B cell (primary cell): ENCODE results near the gene ALG2. TPM values are rescaled to one million over a fixed set of nuclear protein-coding genes. Genes with fewer than 3 reads are reported as not detected.

Source experiments
- ATAC-seq: fragments of 200-7000 bp; cut with Tn5 transposase; one replicate; pipeline ENCODE4 v1.10.0; 2021; ENCODE audit warnings: low read depth, mild to moderate bottlenecking, moderate number of reproducible peaks, moderate library complexity
- CTCF ChIA-PET: fragments of 350-600 bp; sonication (Branson Sonifier 250); formaldehyde crosslinking; loops from one replicate; lab custom pipeline; 2021; ENCODE audit warnings: antibody characterized with exemption, inconsistent platforms; lab: Charles Lee
- POLR2A ChIA-PET: fragments of 350-600 bp; sonication (Branson Sonifier 250); formaldehyde crosslinking; loops from one replicate; lab custom pipeline; 2021; ENCODE audit warnings: antibody characterized with exemption; lab: Charles Lee
- DNase-seq: peaks from one replicate; pipeline ENCODE4 v3.0.0; 2013
- H2AFZ ChIP-seq: 2 replicates; pipeline ENCODE4 v1.6.1; 2012; ENCODE audit warnings: mild to moderate bottlenecking, low read depth, low read length; ENCODE audit not compliant: insufficient read depth, poor library complexity, severe bottlenecking
- H3K27ac ChIP-seq, 2 donors: 1 replicate in 1 of 2; 2 replicates in 1 of 2; pipeline ENCODE4 v1.5.1; 2012 to 2013; ENCODE audit warnings: low read length in 2 of 2, mild to moderate bottlenecking in 2 of 2, moderate library complexity in 1 of 2
- H3K27me3 ChIP-seq, 4 experiments: fragments of 200-600 bp in 1 of 4; sonication (generic) in 1 of 4; replicated peaks in 1 of 4; 1 replicate in 2 of 4; 2 replicates in 2 of 4; pipeline versions ENCODE4 v1.6.1 to v1.7.0; 2013 to 2016; ENCODE audit warnings: low read length in 3 of 4, mild to moderate bottlenecking in 2 of 4, mixed read lengths in 1 of 4, moderate library complexity in 1 of 4; ENCODE audit not compliant: insufficient read depth in 4 of 4, control insufficient read depth in 3 of 4; ENCODE audit errors: control extremely low read depth in 1 of 4
- H3K36me3 ChIP-seq, 2 experiments: replicated peaks in 1 of 2; 1 replicate in 1 of 2; 2 replicates in 1 of 2; pipeline versions ENCODE4 v1.6.1 to v1.7.1; 2013; ENCODE audit warnings: low read length in 1 of 2; ENCODE audit not compliant: insufficient read depth in 2 of 2, control insufficient read depth in 1 of 2; ENCODE audit errors: control extremely low read depth in 1 of 2, extremely low read depth in 1 of 2
- H3K4me1 ChIP-seq, 2 donors: fragments of 200-600 bp in 1 of 2; sonication (generic) in 1 of 2; 1 replicate in 1 of 2; 2 replicates in 1 of 2; pipeline versions ENCODE4 v1.5.1 to v1.6.1; 2013 to 2017; ENCODE audit warnings: low read length in 2 of 2; ENCODE audit not compliant: control insufficient read depth in 2 of 2, insufficient read depth in 2 of 2
- H3K4me2 ChIP-seq: replicated peaks from 2 replicates; pipeline ENCODE3; 2012; ENCODE audit warnings: mild to moderate bottlenecking, low read depth, low read length; ENCODE audit not compliant: poor library complexity, severe bottlenecking
- H3K4me3 ChIP-seq, 5 experiments: fragments of 200-600 bp in 1 of 5; sonication (generic) in 1 of 5; 1 replicate in 3 of 5; 2 replicates in 2 of 5; pipeline versions ENCODE4 v1.5.1 to v1.7.0; 2011 to 2016; ENCODE audit warnings: low read length in 4 of 5, mild to moderate bottlenecking in 4 of 5, low read depth in 2 of 5, control low read depth in 1 of 5, moderate library complexity in 1 of 5; ENCODE audit not compliant: insufficient read depth in 1 of 5; ENCODE audit errors: control extremely low read depth in 1 of 5, extremely low read depth in 1 of 5
- H3K79me2 ChIP-seq: fragments of 200-600 bp; sonication (generic); one replicate; pipeline ENCODE4 v1.6.0; 2016; ENCODE audit warnings: low read length; ENCODE audit not compliant: control insufficient read depth, insufficient read depth
- H3K9ac ChIP-seq: fragments of 200-600 bp; sonication (generic); 2 replicates; pipeline ENCODE4 v1.6.1; 2017; ENCODE audit warnings: mild to moderate bottlenecking, low read length, moderate library complexity
- H3K9me3 ChIP-seq, 3 donors: one replicate each; pipeline versions ENCODE4 v1.6.1 to v1.7.1; 2013; ENCODE audit warnings: low read length in 2 of 3; ENCODE audit not compliant: control insufficient read depth in 2 of 3, insufficient read depth in 1 of 3; ENCODE audit errors: control extremely low read depth in 1 of 3
- H4K20me1 ChIP-seq: 2 replicates; pipeline ENCODE4 v1.6.0; 2012; ENCODE audit warnings: mild to moderate bottlenecking, low read length; ENCODE audit not compliant: insufficient read depth, control insufficient read depth, poor library complexity, severe bottlenecking
- H3K27ac Mint-ChIP-seq: one replicate; pipeline ENCODE4 v1.8.0; 2021; ENCODE audit warnings: mixed read lengths
- H3K27me3 Mint-ChIP-seq: one replicate; pipeline ENCODE4 v1.8.0; 2021; ENCODE audit warnings: mixed read lengths
- H3K4me1 Mint-ChIP-seq: one replicate; pipeline ENCODE4 v1.8.0; 2021; ENCODE audit warnings: mixed read lengths
- H3K4me3 Mint-ChIP-seq: one replicate; pipeline ENCODE4 v1.8.0; 2021; ENCODE audit warnings: mixed read lengths
- H3K9me3 Mint-ChIP-seq: one replicate; pipeline ENCODE4 v1.8.0; 2022; ENCODE audit warnings: mixed read lengths; ENCODE audit not compliant: insufficient read depth
- EZH2 ChIP-seq: IDR thresholded peaks from 2 replicates; pipeline ENCODE4 v1.6.1; 2012; ENCODE audit warnings: borderline replicate concordance, low read depth, mild to moderate bottlenecking, moderate library complexity, low read length; ENCODE audit not compliant: insufficient read depth, poor library complexity, severe bottlenecking
- WGBS: methylation state at CpG from one replicate; pipeline ENCODE4 v1.1.5; 2013; ENCODE audit warnings: missing lambda C conversion rate; ENCODE audit not compliant: insufficient coverage; 5-methylcytosine and 5-hydroxymethylcytosine counted together
- intact Hi-C: fragments of 100-400 bp; cut with micrococcal nuclease; formaldehyde crosslinking; loops from one replicate; pipeline ENCODE4 v1.10.0; 2022
- polyA plus RNA-seq: library from polyadenylated mRNA; depleted of rRNA; stranded (reverse); fragments of >200 nt; gene quantifications from 2 replicates; pipeline ENCODE4 v1.2.3, GENCODE V29; 2012
- total RNA-seq, 2 donors: library from RNA; stranded (reverse); fragments of 120-200 nt in 1 of 2; gene quantifications; 1 replicate in 1 of 2; 2 replicates in 1 of 2; pipeline versions ENCODE4 v1.2.3 to v1.2.4, GENCODE V29; 2013 to 2022
- TF ChIP-seq, protein P1 (sequence below): fragments of 200-600 bp; IDR thresholded peaks from one replicate; pipeline ENCODE4 v1.8.0; 2022; ENCODE audit warnings: antibody characterized with exemption, mild to moderate bottlenecking

Gene ALG2
- total and polyA plus RNA-seq, 2 donors (not counting 1 experiment from before 2014, with no cell fraction given) = 14.3 to 46.3 TPM

DNA sequence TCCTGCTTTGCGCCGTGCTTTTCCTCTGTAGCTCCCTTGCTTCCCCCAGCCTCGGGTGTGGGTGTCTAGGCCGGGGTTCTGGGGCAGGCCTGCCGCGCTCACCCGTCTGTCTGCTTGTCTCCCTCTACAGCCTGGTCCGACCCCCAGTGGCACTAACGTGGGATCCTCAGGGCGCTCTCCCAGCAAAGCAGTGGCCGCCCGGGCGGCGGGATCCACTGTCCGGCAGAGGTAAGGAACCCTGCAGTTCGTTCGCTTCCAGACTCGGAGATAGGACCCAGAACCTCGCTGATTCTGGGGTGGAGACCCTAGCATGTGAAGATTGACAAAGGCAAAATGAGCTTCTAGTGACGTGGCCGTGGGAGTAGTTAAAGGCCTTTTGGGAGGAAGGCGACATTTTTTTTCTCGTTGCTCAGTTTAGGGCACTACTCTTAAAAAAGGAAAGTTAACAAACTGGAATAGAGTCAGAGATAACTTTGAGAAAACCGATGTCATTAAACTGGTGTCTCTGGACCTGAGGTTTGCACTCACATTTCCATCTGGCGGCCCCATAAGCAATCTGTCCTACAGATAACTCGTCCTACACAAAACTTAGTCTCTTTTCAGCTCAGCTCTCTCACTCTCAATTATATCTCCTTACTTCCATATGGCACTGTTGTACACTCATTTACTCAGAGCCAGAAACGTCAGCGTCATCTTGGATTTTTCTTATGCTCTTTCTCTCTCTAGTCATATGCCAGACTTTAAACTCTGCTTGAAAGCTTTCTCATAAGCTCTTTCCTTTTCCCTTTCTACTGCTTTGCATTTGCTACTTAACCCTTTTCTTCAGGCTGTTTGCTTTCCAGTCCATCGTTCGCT lies 901 bp upstream of the ALG2 start:
- peak overlapping the region; percentile 85 for H2AFZ ChIP-seq

More for the DNA sequence above, 901 bp upstream of the ALG2 start:
- Mint-ChIP-seq H3K27me3 (no peaks in the 10 kb centered on the region), H3K4me1 (peaks cover 72% of the 10 kb centered on the region), H3K9me3 (no peaks in the 10 kb centered on the region), H3K4me3 (peak overlapping the region; percentile 95), H3K27ac (peak overlapping the region; percentile 100)
- Histone ChIP-seq H3K27ac (peak overlapping the region; percentile 98 to 99), H3K9ac (peak overlapping the region; percentile 95), H3K4me2 (peak overlapping the region; percentile 86), H4K20me1 (peaks cover 61% of the 10 kb centered on the region), H3K9me3 (no peaks in the 10 kb centered on the region), H3K79me2 (peaks cover 84% of the 10 kb centered on the region), H3K4me3 (peak overlapping the region; percentile 88 to 96 (median 90)), H3K4me1 (peaks cover 30 to 43% of the 10 kb centered on the region in 2 donors), H3K36me3 (peaks cover 6 to 17% of the 10 kb centered on the region in 2 experiments), H3K27me3 (no peaks in the 10 kb centered on the region)
- peak; percentile 23 for ATAC-seq
- TF ChIP-seq EZH2 = no peak
- TF ChIP-seq, protein P1, sequence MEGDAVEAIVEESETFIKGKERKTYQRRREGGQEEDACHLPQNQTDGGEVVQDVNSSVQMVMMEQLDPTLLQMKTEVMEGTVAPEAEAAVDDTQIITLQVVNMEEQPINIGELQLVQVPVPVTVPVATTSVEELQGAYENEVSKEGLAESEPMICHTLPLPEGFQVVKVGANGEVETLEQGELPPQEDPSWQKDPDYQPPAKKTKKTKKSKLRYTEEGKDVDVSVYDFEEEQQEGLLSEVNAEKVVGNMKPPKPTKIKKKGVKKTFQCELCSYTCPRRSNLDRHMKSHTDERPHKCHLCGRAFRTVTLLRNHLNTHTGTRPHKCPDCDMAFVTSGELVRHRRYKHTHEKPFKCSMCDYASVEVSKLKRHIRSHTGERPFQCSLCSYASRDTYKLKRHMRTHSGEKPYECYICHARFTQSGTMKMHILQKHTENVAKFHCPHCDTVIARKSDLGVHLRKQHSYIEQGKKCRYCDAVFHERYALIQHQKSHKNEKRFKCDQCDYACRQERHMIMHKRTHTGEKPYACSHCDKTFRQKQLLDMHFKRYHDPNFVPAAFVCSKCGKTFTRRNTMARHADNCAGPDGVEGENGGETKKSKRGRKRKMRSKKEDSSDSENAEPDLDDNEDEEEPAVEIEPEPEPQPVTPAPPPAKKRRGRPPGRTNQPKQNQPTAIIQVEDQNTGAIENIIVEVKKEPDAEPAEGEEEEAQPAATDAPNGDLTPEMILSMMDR = no peak
- intact Hi-C loops = loop anchor here (1.0 to 10.0 kb wide), 5 partner anchors 38 to 1130 kb away; partner anchors contain the start of genes INVS and TEX10
- no peak for DNase-seq
- POLR2A ChIA-PET = interaction anchor here (0.6 to 1.8 kb wide), 9 partner anchors 9 to 877 kb away, joined by 3 to 7 read pairs (median 3); partner anchors contain the start of gene INVS
- 5% methylated on average over 28 of the region's 30 CpGs for WGBS
- CTCF ChIA-PET = interaction anchor here (1.0 to 5.3 kb wide), 9 partner anchors 10 to 805 kb away, joined by 3 to 62 read pairs (median 7); partner anchors contain the start of gene NR4A3
